Measurements from ENCODE around the gene EHBP1. TPM values are rescaled to one million over a fixed set of nuclear protein-coding genes. Genes with fewer than 3 reads are reported as not detected.

EHBP1 gene
- polyA plus RNA-seq, 1 of the 3 experiments (the other 2 are of a cell fraction): 62.7 TPM

DNA sequence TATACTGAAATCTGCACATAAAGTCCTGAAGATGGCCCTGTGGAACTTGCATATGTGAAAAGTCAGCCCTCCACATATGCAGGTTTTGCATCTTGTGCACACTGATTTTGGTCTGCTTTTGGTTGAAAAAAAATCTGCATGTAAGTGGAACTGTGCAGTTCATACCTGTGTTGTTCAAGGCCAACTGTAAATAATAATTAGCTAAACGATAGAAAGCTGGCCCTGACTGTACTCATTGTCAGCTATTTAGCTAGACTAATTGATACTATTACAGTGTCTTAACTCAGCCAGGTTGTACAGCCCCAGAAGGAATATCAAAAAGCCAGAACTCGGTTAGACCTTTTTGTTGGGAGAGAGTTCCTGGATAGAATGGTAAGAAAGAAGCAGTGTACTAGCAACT lies 54.5 kb downstream of the EHBP1 start:
- CTCF ChIA-PET: no interaction called here
- Histone ChIP-seq H3K4me3 (ENCODE audit: low read depth in 2 of 2, low read length in 1 of 2) (no peak overlapping the region), H2AFZ (ENCODE audit: low read depth) (no peak overlapping the region), H4K20me1 (ENCODE audit: insufficient read depth) (peaks cover 7% of the 10 kb centered on the region; the same call in 1 of the 2 replicates), H3K36me3 (replicated peaks in 1 of 2; ENCODE audit: control insufficient read depth in 1 of 2, insufficient read depth in 2 of 2, low read length in 1 of 2) (peaks cover 0 to 3% of the 10 kb centered on the region in 2 experiments), H3F3A (replicated peaks; ENCODE audit: insufficient read depth) (peaks cover 5% of the 10 kb centered on the region), H3K79me2 (ENCODE audit: insufficient read depth) (peaks cover 74% of the 10 kb centered on the region; the same call in 1 of the 2 replicates), H3K4me1 (ENCODE audit: control insufficient read depth in 1 of 2, insufficient read depth in 2 of 2, low read depth in 1 of 2, low read length in 1 of 2) (peaks cover 0 to 9% of the 10 kb centered on the region in 2 experiments; a peak in 1 of 4 replicates), H3K9me3 (no peaks in the 10 kb centered on the region), H3K9ac (no peak overlapping the region), H3K27me3 (ENCODE audit: insufficient read depth) (no peaks in the 10 kb centered on the region), H3K27ac (ENCODE audit: low read depth in 2 of 2, low read length in 1 of 2) (peak overlapping the region in 1 of 2 experiments; percentile 41; a peak in 1 of 4 replicates), H3K4me2 (no peak overlapping the region), H3K9me2 (no peaks in the 10 kb centered on the region)
- POLR2A ChIA-PET: interaction anchor here (0.7 kb wide), 1 partner anchor 829 kb away, joined by 3 read pairs; no protein-coding TSS in a partner anchor
- 80% methylated on average over 2 of the region's 2 CpGs for WGBS (ENCODE audit: low lambda C conversion rate)
- no peak for TF ChIP-seq MEF2A (IDR thresholded peaks at IDR 0.05; ENCODE audit: borderline replicate concordance, low read depth)
- TF ChIP-seq, protein P1, sequence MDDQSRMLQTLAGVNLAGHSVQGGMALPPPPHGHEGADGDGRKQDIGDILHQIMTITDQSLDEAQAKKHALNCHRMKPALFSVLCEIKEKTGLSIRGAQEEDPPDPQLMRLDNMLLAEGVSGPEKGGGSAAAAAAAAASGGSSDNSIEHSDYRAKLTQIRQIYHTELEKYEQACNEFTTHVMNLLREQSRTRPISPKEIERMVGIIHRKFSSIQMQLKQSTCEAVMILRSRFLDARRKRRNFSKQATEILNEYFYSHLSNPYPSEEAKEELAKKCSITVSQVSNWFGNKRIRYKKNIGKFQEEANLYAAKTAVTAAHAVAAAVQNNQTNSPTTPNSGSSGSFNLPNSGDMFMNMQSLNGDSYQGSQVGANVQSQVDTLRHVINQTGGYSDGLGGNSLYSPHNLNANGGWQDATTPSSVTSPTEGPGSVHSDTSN (IDR thresholded peaks at IDR 0.05): no peak
- no peak for TF ChIP-seq GATA2 (CRISPR knock-in tag; IDR thresholded peaks at IDR 0.05)
- TF ChIP-seq EP300 (IDR thresholded peaks at IDR 0.05; ENCODE audit: borderline replicate concordance in 1 of 2, low read depth in 1 of 2, low read length in 1 of 2): no peak
- no peak for DNase-seq

DNA sequence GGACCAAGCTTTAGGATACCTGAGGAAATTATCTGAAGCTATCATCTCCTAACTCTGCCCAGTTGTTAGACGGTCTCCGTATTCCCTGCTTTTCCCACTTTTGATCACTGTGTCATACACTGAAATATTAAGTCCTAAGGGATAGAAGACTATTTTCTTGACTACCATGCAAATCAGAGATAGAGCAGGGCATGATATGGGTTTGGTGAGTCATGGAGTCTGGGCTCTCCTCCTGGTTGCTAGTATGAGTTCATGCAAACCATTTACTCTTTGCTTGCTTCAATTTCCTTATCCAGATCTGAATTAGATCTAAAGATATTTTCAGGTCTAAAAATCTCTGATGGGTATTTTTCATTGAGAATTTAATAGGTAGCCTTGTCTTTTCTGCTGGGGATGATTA lies 55.0 kb downstream of the EHBP1 start:
- ChIA-PET POLR2A (interaction anchor here (0.7 kb wide), 1 partner anchor 829 kb away, joined by 3 read pairs; no protein-coding TSS in a partner anchor), CTCF (no interaction called here)
- TF ChIP-seq ELF1 (IDR thresholded peaks at IDR 0.05) (no peak), TAF1 (IDR thresholded peaks at IDR 0.05; ENCODE audit: borderline replicate concordance, low read depth, low read length) (no peak), FOSL2 (IDR thresholded peaks at IDR 0.05; ENCODE audit: borderline replicate concordance, low read depth) (peak; percentile 75), POLR2AphosphoS5 (IDR thresholded peaks at IDR 0.05; ENCODE audit: low read depth, low read length) (0 out of 2 replicates have a peak, but pooled peaks have one; percentile 19), TCF12 (IDR thresholded peaks at IDR 0.05) (peak; percentile 21; the same call in 1 of the 2 replicates), TEAD4 (IDR thresholded peaks at IDR 0.05; ENCODE audit: borderline replicate concordance, insufficient read depth) (no peak), JUND (IDR thresholded peaks at IDR 0.05) (peak; percentile 53)
- peaks cover 7% of the 10 kb centered on the region; the same call in 1 of the 2 replicates for H4K20me1 ChIP-seq (ENCODE audit: insufficient read depth)
- 54% methylated on average over 2 of the region's 2 CpGs for WGBS (ENCODE audit: low lambda C conversion rate)
- peaks cover 0 to 8% of the 10 kb centered on the region in 2 experiments for H3K36me3 ChIP-seq (replicated peaks in 1 of 2; ENCODE audit: control insufficient read depth in 1 of 2, insufficient read depth in 2 of 2, low read length in 1 of 2)
- no peak overlapping the region for H2AFZ ChIP-seq (ENCODE audit: low read depth)
- H3K79me2 ChIP-seq (ENCODE audit: insufficient read depth): peaks cover 74% of the 10 kb centered on the region; the same call in 1 of the 2 replicates
- H3K27ac ChIP-seq (ENCODE audit: low read depth in 2 of 2, low read length in 1 of 2): peak overlapping the region in 1 of 2 experiments; percentile 41; a peak in 1 of 4 replicates
- H3K9me2 ChIP-seq: no peaks in the 10 kb centered on the region
- H3K27me3 ChIP-seq (ENCODE audit: insufficient read depth): no peaks in the 10 kb centered on the region
- peaks cover 5% of the 10 kb centered on the region for H3F3A ChIP-seq (replicated peaks; ENCODE audit: insufficient read depth)
- H3K9ac ChIP-seq: no peak overlapping the region
- no peak for DNase-seq
- no peak overlapping the region for H3K4me2 ChIP-seq
- no peak overlapping the region for H3K4me3 ChIP-seq (ENCODE audit: low read depth in 2 of 2, low read length in 1 of 2)
- H3K4me1 ChIP-seq (ENCODE audit: control insufficient read depth in 1 of 2, insufficient read depth in 2 of 2, low read depth in 1 of 2, low read length in 1 of 2): peaks cover 0 to 10% of the 10 kb centered on the region in 2 experiments; a peak in 1 of 4 replicates
- no peaks in the 10 kb centered on the region for H3K9me3 ChIP-seq
